ENCODE data around the gene INF2. TPM values are rescaled to one million over a fixed set of nuclear protein-coding genes. Genes with fewer than 3 reads are reported as not detected.

INF2 gene
- total and polyA plus RNA-seq, 9 of the 15 experiments (the other 6 are each of a cell fraction or from before 2014, with no cell fraction given) = 0.56 to 31.3 (median 7.8) TPM

- ATAC-seq (peak; percentile 97), DNase-seq (ENCODE audit: extremely low read depth in 1 of 4, low spot score in 3 of 4) (peak; percentile 71 to 85 (median 82)), FAIRE-seq (no peak)
- WGBS (ENCODE audit: insufficient coverage, low coverage, missing lambda C conversion rate) = 23% methylated on average over 15 of the region's 56 CpGs
- no peak overlapping the region for H3K4me3 ChIP-seq
- no peaks in the 10 kb centered on the region for H3K9me1 ChIP-seq (ENCODE audit: control insufficient read depth, insufficient read depth, low read length)
- peak overlapping the region; percentile 25; the same call in 1 of the 2 replicates for H3K4me2 ChIP-seq (ENCODE audit: insufficient read depth, low read length)
- H3K27ac ChIP-seq (ENCODE audit: extremely low read depth, low read depth, low read length) = no peak overlapping the region
- POLR2A ChIA-PET = no interaction called here
- no peaks in the 10 kb centered on the region for H3K36me3 ChIP-seq (ENCODE audit: control insufficient read depth, insufficient read depth, low read length)
- no peaks in the 10 kb centered on the region for H3K79me2 ChIP-seq (ENCODE audit: control insufficient read depth, insufficient read depth, low read length)
- BruUV-seq (replicated peaks) = no TSS peak
- H2AFZ ChIP-seq (ENCODE audit: low read depth, low read length) = no peak overlapping the region
- peaks cover 0 to 22% of the 10 kb centered on the region in 2 experiments; a peak in 3 of 5 replicates for H3K4me1 ChIP-seq (replicated peaks in 1 of 2; ENCODE audit: control insufficient read depth in 2 of 2, insufficient read depth in 2 of 2, low read length in 2 of 2)
- H3K9me3 ChIP-seq (replicated peaks; ENCODE audit: control insufficient read depth, insufficient read depth, low read depth, low read length) = peaks cover 3% of the 10 kb centered on the region; the same call in 1 of the 2 replicates
- no peak overlapping the region for H3K9ac ChIP-seq (ENCODE audit: insufficient read depth in 1 of 2, low read depth in 2 of 2, low read length in 2 of 2)
- in situ Hi-C loops (cut with MboI) = no loop called here
- H4K20me1 ChIP-seq (replicated peaks; ENCODE audit: control insufficient read depth, insufficient read depth, low read length) = no peaks in the 10 kb centered on the region
- CTCF ChIA-PET (ENCODE audit: low intra/inter-chr PET ratio) = interaction anchor here (0.6 to 1.9 kb wide), 4 partner anchors 59 to 579 kb away, joined by 3 to 21 read pairs (median 3); no protein-coding TSS in a partner anchor
- intact Hi-C loops (cut with micrococcal nuclease) = loop anchor here (1.0 kb wide), 1 partner anchor 58 kb away; no protein-coding TSS in a partner anchor
- peaks cover 3 to 9% of the 10 kb centered on the region in 2 experiments; a peak in 2 of 5 replicates for H3K27me3 ChIP-seq (ENCODE audit: control insufficient read depth in 2 of 2, insufficient read depth in 2 of 2, low read length in 2 of 2)
- TF ChIP-seq NRF1 (conservative IDR thresholded peaks at IDR 0.05 in 1 of 2, IDR thresholded peaks at IDR 0.05 in 1 of 2) = no peak
- TF ChIP-seq MCM2 (IDR thresholded peaks at IDR 0.05; ENCODE audit: low read depth) = no peak
- no peak for TF ChIP-seq ZNF133 (CRISPR knock-in tag; IDR thresholded peaks at IDR 0.05)
- TF ChIP-seq SRSF7 (optimal IDR thresholded peaks at IDR 0.05; ENCODE audit: low read depth, low read length) = no peak
- TF ChIP-seq ZBTB40 (IDR thresholded peaks at IDR 0.05) = no peak
- no peak for TF ChIP-seq ZBTB40 (CRISPR knock-in tag; IDR thresholded peaks at IDR 0.05)
- no peak for TF ChIP-seq CREB3 (tag; conservative IDR thresholded peaks at IDR 0.05; ENCODE audit: low read depth)
- no peak for TF ChIP-seq ZNF766 (CRISPR knock-in tag; conservative IDR thresholded peaks at IDR 0.05)
- 0 out of 2 replicates have a peak, but pooled peaks have one; percentile 35 for TF ChIP-seq CREM (IDR thresholded peaks at IDR 0.05; ENCODE audit: low read depth)
- TF ChIP-seq KLF13 (tag; IDR thresholded peaks at IDR 0.05; ENCODE audit: borderline replicate concordance, low read depth) = no peak
- TF ChIP-seq SMC3 (conservative IDR thresholded peaks at IDR 0.05; ENCODE audit: insufficient read depth, low read depth, low read length) = peak; percentile 59
Observed at GRCh38 chr14:104650057-104650980, 39.1 kb upstream of the INF2 start.

All from K562 (cell line).